Fibroblast of mammary gland (primary cell): ENCODE measurements around the gene ACSS1.
"Not testable (repeated sequence)": the region's sequence is repeated elsewhere in the genome, so short reads cannot be mapped to it uniquely, and the experiment has no call there.

Source experiments
- DNase-seq: peaks from one replicate; pipeline ENCODE4 v3.0.0-alpha.2; 2010; ENCODE audit warnings: low read depth
- H3K4me3 ChIP-seq: 2 replicates; pipeline ENCODE4 v1.5.1; 2011; ENCODE audit warnings: low read depth, mild to moderate bottlenecking, low read length, moderate library complexity; ENCODE audit not compliant: control insufficient read depth
- CTCF ChIP-seq: conservative IDR thresholded peaks from 2 replicates; pipeline ENCODE4 v1.5.1; 2011; ENCODE audit warnings: low read depth, low read length, inconsistent platforms; ENCODE audit not compliant: control insufficient read depth, insufficient read depth

Gene ACSS1

GRCh38 chr20:25007491-25008305 lies 50.2 kb downstream of the ACSS1 start:
- H3K4me3 ChIP-seq: no peak overlapping the region
- no peak for TF ChIP-seq CTCF
- no peak for DNase-seq

DNA sequence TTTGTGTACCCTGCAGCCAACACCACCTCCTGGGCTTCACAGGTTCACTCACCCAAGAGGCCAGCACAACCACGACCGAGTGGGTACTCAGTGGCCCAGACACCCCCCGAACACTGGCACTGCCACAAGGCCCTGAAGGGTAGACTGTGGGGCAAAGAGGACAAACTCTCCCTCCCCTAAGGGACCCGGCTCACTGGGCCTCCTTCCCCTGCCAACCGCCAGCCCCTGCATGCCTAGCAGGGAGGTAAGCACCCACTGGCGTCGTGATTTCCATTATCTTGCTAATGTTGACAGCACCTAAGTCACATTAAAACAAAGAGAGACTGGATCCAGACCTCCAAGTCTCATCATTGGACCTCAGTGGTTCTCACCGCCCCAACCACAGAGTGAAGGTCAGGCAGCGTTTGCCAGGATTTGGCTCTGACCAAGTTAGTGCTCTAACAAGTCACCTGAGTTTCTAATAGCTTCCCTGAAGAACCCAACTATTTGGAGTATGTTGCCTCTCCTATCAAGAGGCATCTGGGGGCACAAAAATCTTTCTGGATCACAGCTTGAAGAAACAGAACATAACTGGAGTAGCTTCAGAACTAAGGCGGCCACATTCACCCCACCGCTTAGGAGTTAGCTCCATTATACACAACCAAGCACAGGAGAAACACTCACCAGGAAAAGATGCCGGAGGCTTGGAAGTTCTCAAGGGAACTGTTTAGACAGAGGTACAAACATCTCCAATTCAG lies 51.3 kb downstream of the ACSS1 start:
- DNase-seq: no peak
- no peak overlapping the region for H3K4me3 ChIP-seq
- TF ChIP-seq CTCF: no peak

- DNase-seq: no peak
- TF ChIP-seq CTCF: no peak
- H3K4me3 ChIP-seq: no peak overlapping the region
Observed at GRCh38 chr20:25005661-25006060, 52.3 kb downstream of the ACSS1 start.

GRCh38 chr20:25005220-25005619 lies 52.7 kb downstream of the ACSS1 start:
- DNase-seq: peak; percentile 6
- TF ChIP-seq CTCF: no peak
- H3K4me3 ChIP-seq: no peak overlapping the region

DNA sequence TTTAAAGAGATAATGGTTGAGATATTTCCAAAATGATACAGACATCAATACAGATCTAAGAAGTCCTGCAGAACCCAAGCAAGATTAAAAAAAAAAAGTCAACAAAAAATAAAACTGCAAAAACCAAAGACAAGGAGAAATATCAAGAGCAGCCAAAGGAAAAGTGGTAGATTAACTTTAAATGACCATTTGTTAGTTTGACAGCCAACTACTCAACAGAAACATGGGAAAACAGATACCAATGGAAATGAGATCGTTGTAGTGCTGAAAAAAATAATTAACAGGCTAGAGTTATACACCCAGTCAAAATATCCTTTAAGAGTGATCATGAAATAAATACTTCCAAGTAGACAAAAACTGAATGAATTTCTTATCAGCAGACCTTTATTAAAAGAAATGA lies 54.9 kb downstream of the ACSS1 start:
- H3K4me3 ChIP-seq: no peak overlapping the region
- no peak for DNase-seq
- TF ChIP-seq CTCF: no peak

DNA sequence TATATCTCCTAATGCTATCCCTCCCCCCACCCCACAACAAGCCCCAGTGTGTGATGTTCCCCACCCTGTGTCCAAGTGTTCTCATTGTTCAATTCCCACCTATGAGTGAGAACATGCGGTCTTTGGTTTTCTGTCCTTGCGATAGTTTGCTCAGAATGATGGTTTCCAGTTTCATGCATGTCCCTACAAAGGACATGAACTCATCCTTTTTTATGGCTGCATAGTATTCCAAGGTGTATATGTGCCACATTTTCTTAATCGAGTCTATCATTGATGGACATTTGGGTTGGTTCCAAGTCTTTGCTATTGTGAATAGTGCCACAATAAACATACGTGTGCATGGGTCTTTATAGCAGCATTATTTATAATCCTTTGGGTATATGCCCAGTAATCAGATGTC lies 56.6 kb downstream of the ACSS1 start:
- DNase-seq, H3K4me3 ChIP-seq: not testable (repeated sequence)

DNA sequence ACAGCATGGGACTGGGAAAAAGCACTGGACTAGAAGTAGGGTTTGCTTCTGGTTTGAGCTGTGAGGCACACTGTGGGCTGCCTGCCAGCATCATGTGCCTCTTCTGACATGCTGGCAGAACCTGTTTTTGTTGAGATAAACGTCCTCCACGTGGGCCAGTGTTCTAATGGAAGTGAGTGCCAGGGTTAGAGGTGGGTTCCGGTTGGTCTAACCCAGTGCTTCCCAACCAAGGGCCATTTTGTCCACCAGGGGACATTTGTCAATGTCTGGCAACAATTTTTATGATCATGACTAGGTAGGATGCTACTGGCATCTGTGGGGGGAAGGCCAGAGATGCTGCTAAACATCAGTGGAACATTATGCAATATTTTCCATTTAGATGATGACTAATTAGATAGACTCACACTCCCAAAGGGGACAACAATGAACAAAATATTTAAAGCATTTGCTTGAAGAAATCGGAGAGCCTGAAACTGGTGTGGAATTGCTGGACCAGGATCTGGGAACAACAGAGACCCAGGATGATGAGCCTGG lies 57.6 kb downstream of the ACSS1 start:
- TF ChIP-seq CTCF: no peak
- peak; percentile 94 for DNase-seq
- H3K4me3 ChIP-seq: no peak overlapping the region
